HCT116 (cell line): ENCODE data around the gene GALT. TPM values are rescaled to one million over a fixed set of nuclear protein-coding genes. Genes with fewer than 3 reads are reported as not detected.

Experiments used
- ATAC-seq: fragments of 200-7000 bp; cut with Tn5 transposase; 2 replicates; pipeline ENCODE4 v1.9.1; 2020; ENCODE audit warnings: mild to moderate bottlenecking, moderate library complexity
- BruUV-seq: library from RNA; stranded (reverse); fragments of 400-500 nt; replicated peaks from 2 replicates; lab custom pipeline; 2021; lab: Mats Ljungman, UMichigan
- CTCF ChIA-PET: fragments of 300-600 bp; sonication (Branson Sonifier 250); formaldehyde crosslinking; loops from one replicate; lab custom pipeline; 2021; ENCODE audit warnings: antibody characterized with exemption; lab: Charles Lee
- POLR2A ChIA-PET: fragments of 300-600, 350-600 bp; sonication (Branson Sonifier 250); formaldehyde crosslinking; loops from one replicate; lab custom pipeline; 2021; ENCODE audit warnings: antibody characterized with exemption; lab: Charles Lee
- RAD21 ChIA-PET, 2 experiments: fragments of 300-600 bp; sonication (Branson Sonifier 250); formaldehyde crosslinking; loops; one replicate each; lab custom pipeline; 2023; ENCODE audit warnings: low total read pairs in 2 of 2; ENCODE audit not compliant: uncharacterized antibody in 2 of 2, unreplicated experiment in 2 of 2, low non-redundant PET in 1 of 2; lab: Charles Lee
- DNase-seq: peaks from one replicate; pipeline ENCODE4 v3.0.0-alpha.2; 2010; ENCODE audit warnings: low read depth, low spot score
- H2AFZ ChIP-seq: fragments of 200-600 bp; shearing (Covaris generic), sonication (generic); 2 replicates; pipeline ENCODE4 v1.6.1; 2017; ENCODE audit warnings: low read depth, mixed run types, mixed read lengths, antibody characterized with exemption, low read length; ENCODE audit not compliant: poor library complexity, severe bottlenecking
- H3K27ac ChIP-seq: 2 replicates; pipeline ENCODE4 v1.5.1; 2012; ENCODE audit warnings: low read depth, low read length
- H3K27me3 ChIP-seq: fragments of 200-600 bp; sonication (generic); 2 replicates; pipeline ENCODE4 v1.6.1; 2016; ENCODE audit warnings: mixed run types, low read length, mixed read lengths; ENCODE audit not compliant: insufficient read depth
- H3K36me3 ChIP-seq, 2 experiments: fragments of 200-500 bp in 1 of 2; fragments of 200-600 bp in 1 of 2; sonication (Bioruptor generic) in 1 of 2; sonication (generic) in 1 of 2; 2 replicates each; pipeline versions ENCODE4 v1.5.1 to v1.6.1; 2014 to 2016; ENCODE audit warnings: low read length in 2 of 2, inconsistent platforms in 1 of 2, mixed read lengths in 1 of 2, mixed run types in 1 of 2; ENCODE audit not compliant: insufficient read depth in 2 of 2, control insufficient read depth in 1 of 2
- H3K4me1 ChIP-seq, 2 experiments: fragments of 200-600 bp in 1 of 2; sonication (generic) in 1 of 2; 2 replicates each; pipeline versions ENCODE4 v1.5.1 to v1.6.1; 2012 to 2017; ENCODE audit warnings: low read length in 2 of 2, inconsistent platforms in 1 of 2, mild to moderate bottlenecking in 1 of 2, mixed read lengths in 1 of 2, mixed run types in 1 of 2, moderate library complexity in 1 of 2; ENCODE audit not compliant: insufficient read depth in 2 of 2, control insufficient read depth in 1 of 2
- H3K4me2 ChIP-seq: fragments of 200-600 bp; sonication (generic); 2 replicates; pipeline ENCODE4 v1.6.1; 2017; ENCODE audit warnings: mixed run types, low read length, mixed read lengths
- H3K4me3 ChIP-seq, 2 experiments: fragments of 200-600 bp in 1 of 2; sonication (generic) in 1 of 2; replicated peaks in 1 of 2; 2 replicates each; pipeline ENCODE4 v1.5.1; 2011 to 2016; ENCODE audit warnings: low read length in 2 of 2, control low read depth in 1 of 2, low read depth in 1 of 2, mild to moderate bottlenecking in 1 of 2, mixed read lengths in 1 of 2, mixed run types in 1 of 2
- H3K79me2 ChIP-seq: fragments of 200-600 bp; sonication (generic); 2 replicates; pipeline ENCODE4 v1.6.1; 2017; ENCODE audit warnings: mild to moderate bottlenecking, mixed run types, low read length, moderate library complexity, mixed read lengths; ENCODE audit not compliant: insufficient read depth
- H3K9ac ChIP-seq: fragments of 200-600 bp; sonication (generic); 2 replicates; pipeline ENCODE4 v1.6.1; 2016; ENCODE audit warnings: low read length, mixed read lengths
- H3K9me2 ChIP-seq: fragments of 200-600 bp; sonication (generic), shearing (Covaris generic); 2 replicates; pipeline ENCODE4 v1.6.1; 2017; ENCODE audit warnings: mixed run types, mild to moderate bottlenecking, moderate library complexity; ENCODE audit not compliant: insufficient read depth
- H3K9me3 ChIP-seq, 2 experiments: fragments of 200-500 bp in 1 of 2; fragments of 200-600 bp in 1 of 2; sonication (Bioruptor generic) in 1 of 2; sonication (generic) in 1 of 2; 2 replicates each; pipeline ENCODE4 v1.6.1; 2014 to 2017; ENCODE audit warnings: low read length in 2 of 2, mixed read lengths in 2 of 2, inconsistent platforms in 1 of 2, low read depth in 1 of 2, mild to moderate bottlenecking in 1 of 2, mixed run types in 1 of 2, moderate library complexity in 1 of 2; ENCODE audit not compliant: control insufficient read depth in 1 of 2, insufficient read depth in 1 of 2
- H4K20me1 ChIP-seq: fragments of 200-600 bp; sonication (generic), shearing (Covaris generic); 2 replicates; pipeline ENCODE4 v1.6.1; 2017; ENCODE audit warnings: mixed run types, mild to moderate bottlenecking, moderate library complexity; ENCODE audit not compliant: insufficient read depth
- CBX3 ChIP-seq: IDR thresholded peaks from 2 replicates; pipeline ENCODE4 v1.6.1; 2012; ENCODE audit warnings: low read depth
- ELF1 ChIP-seq: IDR thresholded peaks from 2 replicates; pipeline ENCODE4 v1.6.1; 2012; ENCODE audit warnings: low read depth, borderline replicate concordance
- FOSL1 ChIP-seq: IDR thresholded peaks from 2 replicates; pipeline ENCODE4 v1.6.1; 2012; ENCODE audit warnings: low read depth
- POLR2AphosphoS5 ChIP-seq: IDR thresholded peaks from 2 replicates; pipeline ENCODE4 v1.6.1; 2011; ENCODE audit warnings: mild to moderate bottlenecking, low read depth, low read length, moderate library complexity
- SRF ChIP-seq: IDR thresholded peaks from 2 replicates; pipeline ENCODE4 v1.6.1; 2012; ENCODE audit warnings: low read depth
- TCF7L2 ChIP-seq: IDR thresholded peaks from 2 replicates; pipeline ENCODE4 v1.7.0; 2011; ENCODE audit warnings: borderline replicate concordance, inconsistent platforms; ENCODE audit not compliant: insufficient read depth, insufficient read length; ENCODE audit errors: extremely low read depth
- YY1 ChIP-seq: IDR thresholded peaks from 2 replicates; pipeline ENCODE4 v1.6.1; 2011; ENCODE audit warnings: low read length, low read depth, moderate library complexity, mild to moderate bottlenecking; ENCODE audit not compliant: insufficient replicate concordance; ENCODE audit errors: extremely low read depth
- ZFX ChIP-seq: fragments of 450-650 bp; IDR thresholded peaks from 2 replicates; pipeline ENCODE4 v1.6.1; 2017
- intact Hi-C: fragments of 100-400 bp; cut with micrococcal nuclease; formaldehyde crosslinking; loops from 2 replicates; pipeline ENCODE4 v1.10.0; 2022
- total RNA-seq: library from RNA; stranded (reverse); gene quantifications from one replicate; pipeline ENCODE4 v1.2.1, GENCODE V29; 2021; ENCODE audit not compliant: unreplicated experiment
- TF ChIP-seq, protein P1 (sequence below): IDR thresholded peaks from 2 replicates; pipeline ENCODE4 v1.6.1; 2012
- TF ChIP-seq, protein P2 (sequence below): IDR thresholded peaks from 2 replicates; pipeline ENCODE4 v1.6.1; 2011; ENCODE audit warnings: mild to moderate bottlenecking, low read length, moderate library complexity; ENCODE audit not compliant: insufficient replicate concordance; ENCODE audit errors: extremely low read depth

GALT gene
- total RNA-seq, 1 experiment from 2014 or later: 28.2 TPM

DNA sequence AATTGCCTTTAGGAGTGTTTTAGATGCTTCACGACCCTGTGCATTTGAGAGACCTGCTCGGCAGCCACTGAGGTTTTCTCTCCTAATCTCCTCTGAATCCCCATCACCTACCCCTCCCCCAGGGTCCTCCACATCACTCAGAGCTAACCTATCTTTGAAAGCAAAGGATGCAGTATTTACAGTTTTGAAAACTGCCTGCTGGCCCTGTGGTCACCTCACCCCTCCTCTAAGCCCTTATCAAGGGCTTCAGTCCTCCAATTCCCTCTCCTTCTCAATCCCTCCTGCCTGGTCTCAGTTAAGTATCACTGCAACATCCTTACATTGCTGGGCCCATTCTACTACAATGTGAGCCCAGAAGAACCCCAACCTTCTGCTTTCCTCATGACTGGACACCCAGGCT is 39.1 kb upstream of the GALT start:
- H3K4me1 ChIP-seq: peaks cover 0 to 23% of the 10 kb centered on the region in 2 experiments; a peak in 2 of 4 replicates
- no peak overlapping the region for H3K27ac ChIP-seq
- TF ChIP-seq, protein P1, sequence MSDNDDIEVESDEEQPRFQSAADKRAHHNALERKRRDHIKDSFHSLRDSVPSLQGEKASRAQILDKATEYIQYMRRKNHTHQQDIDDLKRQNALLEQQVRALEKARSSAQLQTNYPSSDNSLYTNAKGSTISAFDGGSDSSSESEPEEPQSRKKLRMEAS: no peak
- POLR2A ChIA-PET: no interaction called here
- no peak overlapping the region for H3K4me2 ChIP-seq
- RAD21 ChIA-PET: no interaction called here
- no peaks in the 10 kb centered on the region for H3K9me2 ChIP-seq
- H2AFZ ChIP-seq: no peak overlapping the region
- no peaks in the 10 kb centered on the region for H4K20me1 ChIP-seq
- H3K79me2 ChIP-seq: peaks cover 15% of the 10 kb centered on the region
- BruUV-seq: no TSS peak
- ATAC-seq: no peak
- no peak overlapping the region for H3K9ac ChIP-seq
- CTCF ChIA-PET: interaction anchor here (1.8 kb wide), 1 partner anchor 27 kb away, joined by 6 read pairs; no protein-coding TSS in a partner anchor
- H3K36me3 ChIP-seq: no peaks in the 10 kb centered on the region
- no peak overlapping the region for H3K4me3 ChIP-seq
- H3K9me3 ChIP-seq: no peaks in the 10 kb centered on the region
- DNase-seq: no peak
- no peaks in the 10 kb centered on the region for H3K27me3 ChIP-seq
- intact Hi-C loops: loop anchor here (10.0 kb wide), 1 partner anchor 353 kb away; no protein-coding TSS in a partner anchor

DNA sequence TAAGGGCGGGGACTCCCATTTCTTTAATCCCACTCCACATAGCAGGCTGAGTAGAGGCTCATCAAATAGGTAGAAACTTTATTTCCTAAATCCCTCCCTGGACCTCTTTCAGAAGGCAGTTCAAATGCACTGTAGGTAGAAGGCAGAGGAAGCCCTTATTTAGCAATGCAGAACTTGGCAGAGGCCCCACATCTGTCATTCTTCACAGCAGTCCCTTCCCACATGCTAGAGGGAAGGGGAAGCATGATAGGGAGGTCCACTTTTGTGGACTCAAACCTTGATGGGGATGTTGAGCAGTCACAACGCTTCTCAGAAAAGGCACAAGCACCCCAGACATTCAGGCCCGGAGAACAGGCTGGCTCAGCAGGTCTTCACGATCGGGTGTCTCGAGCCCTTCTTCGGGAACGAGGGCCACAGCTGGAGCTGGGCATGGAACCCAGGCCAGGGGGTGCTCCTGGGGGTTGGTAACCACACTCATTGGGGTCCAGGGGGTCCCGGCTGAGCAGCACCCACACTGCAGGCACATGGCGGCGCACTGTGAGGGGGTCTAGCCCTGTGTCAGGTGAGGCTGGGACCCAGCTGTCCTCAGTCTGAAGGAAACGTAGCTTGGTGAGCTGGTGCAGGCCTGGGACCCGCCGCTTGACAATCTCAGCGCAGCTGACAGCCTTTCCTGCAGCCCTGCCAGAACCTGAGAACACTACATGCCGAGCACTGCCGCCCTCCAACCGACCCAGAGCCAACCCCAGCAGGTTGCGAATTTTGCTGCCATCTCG is 35.9 kb upstream of the GALT start:
- Histone ChIP-seq H3K9me3 (no peaks in the 10 kb centered on the region), H3K27me3 (no peaks in the 10 kb centered on the region), H3K9ac (peak overlapping the region; percentile 90), H3K27ac (peak overlapping the region; percentile 82; the same call in 1 of the 2 replicates), H3K4me1 (peaks cover 5 to 32% of the 10 kb centered on the region in 2 experiments), H2AFZ (no peak overlapping the region), H3K4me3 (peak overlapping the region; percentile 87 to 95), H3K79me2 (peaks cover 15% of the 10 kb centered on the region), H3K36me3 (0 out of 4 replicates have a peak, but pooled peaks cover 0 to 3% of the 10 kb centered on the region in 2 experiments), H4K20me1 (no peaks in the 10 kb centered on the region), H3K4me2 (peak overlapping the region; percentile 91), H3K9me2 (no peaks in the 10 kb centered on the region)
- DNase-seq: no peak
- ATAC-seq: no peak
- POLR2A ChIA-PET: interaction anchor here (1.0 kb wide), 1 partner anchor 10 kb away, joined by 3 read pairs; no protein-coding TSS in a partner anchor
- CTCF ChIA-PET: no interaction called here
- intact Hi-C loops: no loop called here
- BruUV-seq: no TSS peak
- TF ChIP-seq CBX3 (no peak), FOSL1 (no peak), ZFX (no peak), POLR2AphosphoS5 (no peak), TCF7L2 (no peak), YY1 (no peak), ELF1 (no peak), SRF (peak; percentile 37; the same call in 1 of the 2 replicates)
- TF ChIP-seq, protein P2, sequence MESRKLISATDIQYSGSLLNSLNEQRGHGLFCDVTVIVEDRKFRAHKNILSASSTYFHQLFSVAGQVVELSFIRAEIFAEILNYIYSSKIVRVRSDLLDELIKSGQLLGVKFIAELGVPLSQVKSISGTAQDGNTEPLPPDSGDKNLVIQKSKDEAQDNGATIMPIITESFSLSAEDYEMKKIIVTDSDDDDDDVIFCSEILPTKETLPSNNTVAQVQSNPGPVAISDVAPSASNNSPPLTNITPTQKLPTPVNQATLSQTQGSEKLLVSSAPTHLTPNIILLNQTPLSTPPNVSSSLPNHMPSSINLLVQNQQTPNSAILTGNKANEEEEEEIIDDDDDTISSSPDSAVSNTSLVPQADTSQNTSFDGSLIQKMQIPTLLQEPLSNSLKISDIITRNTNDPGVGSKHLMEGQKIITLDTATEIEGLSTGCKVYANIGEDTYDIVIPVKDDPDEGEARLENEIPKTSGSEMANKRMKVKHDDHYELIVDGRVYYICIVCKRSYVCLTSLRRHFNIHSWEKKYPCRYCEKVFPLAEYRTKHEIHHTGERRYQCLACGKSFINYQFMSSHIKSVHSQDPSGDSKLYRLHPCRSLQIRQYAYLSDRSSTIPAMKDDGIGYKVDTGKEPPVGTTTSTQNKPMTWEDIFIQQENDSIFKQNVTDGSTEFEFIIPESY: no peak
- RAD21 ChIA-PET: interaction anchor here in 1 of 2 experiments (0.6 kb wide), 1 partner anchor 24 kb away, joined by 3 read pairs; no protein-coding TSS in a partner anchor
